Keratinocyte (primary cell): ENCODE results near the gene PMPCB. TPM values are rescaled to one million over a fixed set of nuclear protein-coding genes. Genes with fewer than 3 reads are reported as not detected.

Experiments used
- DNase-seq: peaks from one replicate; pipeline ENCODE4 v3.0.0-alpha.2; 2011; ENCODE audit warnings: low read depth, missing footprints, low spot score
- FAIRE-seq: peaks from 2 replicates; lab custom pipeline; 2011; peaks lifted over from hg19 to GRCh38; lab: Jason Lieb, UNC
- H2AFZ ChIP-seq: 2 replicates; pipeline ENCODE4 v1.6.0; 2012; ENCODE audit warnings: low read length, control low read depth, inconsistent platforms; ENCODE audit not compliant: control insufficient read depth
- H3K27ac ChIP-seq: 2 replicates; pipeline ENCODE4 v1.5.1; 2011; ENCODE audit warnings: low read length; ENCODE audit not compliant: control insufficient read depth, insufficient read depth
- H3K27me3 ChIP-seq: 3 replicates; pipeline ENCODE4 v1.6.0; 2011; ENCODE audit warnings: low read length; ENCODE audit not compliant: control insufficient read depth, insufficient read depth; ENCODE audit errors: extremely low read depth
- H3K36me3 ChIP-seq, 2 experiments: 2 replicates in 1 of 2; 3 replicates in 1 of 2; pipeline ENCODE4 v1.5.1; 2011; ENCODE audit warnings: low read length in 2 of 2, mild to moderate bottlenecking in 1 of 2; ENCODE audit not compliant: control insufficient read depth in 2 of 2, insufficient read depth in 2 of 2; ENCODE audit errors: extremely low read depth in 1 of 2
- H3K4me1 ChIP-seq: 3 replicates; pipeline ENCODE4 v1.5.1; 2011; ENCODE audit warnings: low read length; ENCODE audit not compliant: control insufficient read depth, insufficient read depth; ENCODE audit errors: extremely low read depth
- H3K4me2 ChIP-seq: 3 replicates; pipeline ENCODE4 v1.6.0; 2011; ENCODE audit warnings: low read depth, low read length; ENCODE audit not compliant: control insufficient read depth, insufficient read depth; ENCODE audit errors: extremely low read depth
- H3K4me3 ChIP-seq, 3 experiments: fragments of 200-600 bp in 1 of 3; sonication (generic) in 1 of 3; 2 replicates in 2 of 3; 3 replicates in 1 of 3; pipeline ENCODE4 v1.5.1; 2011 to 2016; ENCODE audit warnings: low read length in 3 of 3, mild to moderate bottlenecking in 3 of 3, control low read depth in 2 of 3, inconsistent platforms in 1 of 3, low read depth in 1 of 3, mixed read lengths in 1 of 3, mixed run types in 1 of 3, moderate library complexity in 1 of 3; ENCODE audit not compliant: control insufficient read depth in 2 of 3, insufficient read depth in 2 of 3; ENCODE audit errors: extremely low read depth in 1 of 3
- H3K79me2 ChIP-seq: 2 replicates; pipeline ENCODE4 v1.6.0; 2012; ENCODE audit warnings: low read length; ENCODE audit not compliant: control insufficient read depth, insufficient read depth
- H3K9ac ChIP-seq: 3 replicates; pipeline ENCODE4 v1.6.0; 2011; ENCODE audit warnings: low read length; ENCODE audit not compliant: control insufficient read depth, insufficient read depth; ENCODE audit errors: extremely low read depth
- H3K9me1 ChIP-seq: 3 replicates; pipeline ENCODE4 v1.6.0; 2011; ENCODE audit warnings: low read length; ENCODE audit not compliant: control insufficient read depth, insufficient read depth; ENCODE audit errors: extremely low read depth
- H3K9me3 ChIP-seq: 2 replicates; pipeline ENCODE4 v1.5.1; 2012; ENCODE audit warnings: low read depth, low read length; ENCODE audit not compliant: control insufficient read depth
- H4K20me1 ChIP-seq: 3 replicates; pipeline ENCODE4 v1.6.0; 2011; ENCODE audit warnings: low read length; ENCODE audit not compliant: control insufficient read depth, insufficient read depth; ENCODE audit errors: extremely low read depth
- EZH2 ChIP-seq: IDR thresholded peaks from one replicate; pipeline ENCODE4 v1.6.1; 2012; ENCODE audit warnings: inconsistent platforms, mild to moderate bottlenecking, low read length, moderate library complexity
- dilution Hi-C: fragments of 300-500 bp; cut with MboI; formaldehyde crosslinking; loops from one replicate; pipeline ENCODE4 v1.7.0; 2020; ENCODE audit warnings: low sequenced_read_pairs; ENCODE audit not compliant: extremely low pct_ligation_motif_present
- polyA plus RNA-seq, 5 experiments: library from polyadenylated mRNA; depleted of rRNA in 3 of 5; stranded (reverse) in 3 of 5; stranded (forward) in 1 of 5; unstranded in 1 of 5; fragments of >200 nt; gene quantifications; 1 replicate in 1 of 5; 2 replicates in 3 of 5; 3 replicates in 1 of 5; pipeline versions ENCODE4 v1.2.1 to v1.2.3, GENCODE V29; 2011 to 2012; ENCODE audit warnings: missing spikeins in 2 of 5, low read depth in 1 of 5, low replicate concordance in 1 of 5
- TF ChIP-seq, protein P1 (sequence below), 3 experiments: IDR thresholded peaks in 1 of 3; conservative IDR thresholded peaks in 1 of 3; optimal IDR thresholded peaks in 1 of 3; 2 replicates in 2 of 3; 3 replicates in 1 of 3; pipeline versions ENCODE3 to v1.5.1; 2011; ENCODE audit warnings: low read length in 3 of 3, mild to moderate bottlenecking in 3 of 3, moderate library complexity in 2 of 3, control low read depth in 1 of 3, inconsistent platforms in 1 of 3; ENCODE audit not compliant: insufficient read depth in 2 of 3; ENCODE audit errors: extremely low read depth in 1 of 3

PMPCB gene
- polyA plus RNA-seq, 1 donor (not counting 4 experiments of a cell fraction or from before 2014, with no cell fraction given), result 79.2 TPM

DNA sequence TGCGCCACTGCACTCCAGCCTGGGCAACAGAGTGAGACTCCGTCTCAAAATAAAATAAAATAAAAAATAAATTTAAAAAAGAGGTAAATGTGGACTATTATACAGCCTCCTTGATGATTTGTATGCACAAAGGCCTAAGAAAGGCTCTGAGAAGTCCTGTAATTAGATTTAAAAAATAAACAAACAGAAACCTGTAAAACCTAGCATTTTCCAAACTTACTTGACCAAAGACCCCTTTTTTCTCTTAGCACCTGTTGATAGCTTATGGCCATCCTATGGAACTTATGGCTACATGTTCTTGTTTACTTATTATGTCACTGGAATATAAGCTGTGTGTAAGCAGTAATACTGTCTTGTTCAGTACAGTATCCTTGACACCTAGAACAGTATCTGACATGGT is 41.6 kb downstream of the PMPCB start:
- H3K27ac ChIP-seq, result no peak overlapping the region
- H3K4me3 ChIP-seq, result no peak overlapping the region
- DNase-seq, result no peak
- no peaks in the 10 kb centered on the region for H3K4me1 ChIP-seq
- peaks cover 18 to 33% of the 10 kb centered on the region in 2 experiments for H3K36me3 ChIP-seq
- H3K4me2 ChIP-seq, result no peak overlapping the region
- no peaks in the 10 kb centered on the region for H3K27me3 ChIP-seq
- peaks cover 73% of the 10 kb centered on the region for H3K79me2 ChIP-seq
- H2AFZ ChIP-seq, result no peak overlapping the region
- no peak overlapping the region for H3K9ac ChIP-seq
- TF ChIP-seq, protein P1, sequence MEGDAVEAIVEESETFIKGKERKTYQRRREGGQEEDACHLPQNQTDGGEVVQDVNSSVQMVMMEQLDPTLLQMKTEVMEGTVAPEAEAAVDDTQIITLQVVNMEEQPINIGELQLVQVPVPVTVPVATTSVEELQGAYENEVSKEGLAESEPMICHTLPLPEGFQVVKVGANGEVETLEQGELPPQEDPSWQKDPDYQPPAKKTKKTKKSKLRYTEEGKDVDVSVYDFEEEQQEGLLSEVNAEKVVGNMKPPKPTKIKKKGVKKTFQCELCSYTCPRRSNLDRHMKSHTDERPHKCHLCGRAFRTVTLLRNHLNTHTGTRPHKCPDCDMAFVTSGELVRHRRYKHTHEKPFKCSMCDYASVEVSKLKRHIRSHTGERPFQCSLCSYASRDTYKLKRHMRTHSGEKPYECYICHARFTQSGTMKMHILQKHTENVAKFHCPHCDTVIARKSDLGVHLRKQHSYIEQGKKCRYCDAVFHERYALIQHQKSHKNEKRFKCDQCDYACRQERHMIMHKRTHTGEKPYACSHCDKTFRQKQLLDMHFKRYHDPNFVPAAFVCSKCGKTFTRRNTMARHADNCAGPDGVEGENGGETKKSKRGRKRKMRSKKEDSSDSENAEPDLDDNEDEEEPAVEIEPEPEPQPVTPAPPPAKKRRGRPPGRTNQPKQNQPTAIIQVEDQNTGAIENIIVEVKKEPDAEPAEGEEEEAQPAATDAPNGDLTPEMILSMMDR (optimal IDR thresholded peaks at IDR 0.05 in 1 of 3, IDR thresholded peaks at IDR 0.05 in 1 of 3, conservative IDR thresholded peaks at IDR 0.05 in 1 of 3; ENCODE audit: extremely low read depth in 1 of 3, insufficient read depth in 2 of 3, low read length in 3 of 3), result no peak
- TF ChIP-seq EZH2, result no peak
- no peaks in the 10 kb centered on the region for H3K9me1 ChIP-seq
- dilution Hi-C loops, result no loop called here
- no peaks in the 10 kb centered on the region for H4K20me1 ChIP-seq
- FAIRE-seq, result no peak
- H3K9me3 ChIP-seq, result no peaks in the 10 kb centered on the region

DNA sequence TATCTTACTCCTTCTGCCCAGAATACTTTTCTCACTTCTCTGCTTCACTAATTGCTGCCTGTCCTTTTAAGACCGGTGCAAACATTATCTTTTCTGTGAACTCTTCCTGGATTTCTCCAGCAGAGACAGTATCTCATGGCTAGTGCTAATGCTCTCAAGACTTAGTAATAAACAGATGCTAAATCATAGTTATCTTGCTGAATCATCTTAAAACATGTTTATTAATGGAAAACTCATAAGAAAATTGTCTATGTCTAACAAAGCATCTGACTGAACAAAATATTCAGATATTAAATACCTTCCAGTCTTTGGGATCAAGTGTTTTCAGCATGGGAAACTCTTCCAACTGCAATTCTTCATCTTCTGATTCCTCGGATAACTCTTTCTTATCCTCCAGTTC is 44.2 kb downstream of the PMPCB start:
- peaks cover 69% of the 10 kb centered on the region for H3K79me2 ChIP-seq
- dilution Hi-C loops, result no loop called here
- no peak for TF ChIP-seq EZH2
- TF ChIP-seq, protein P1 (optimal IDR thresholded peaks at IDR 0.05 in 1 of 3, IDR thresholded peaks at IDR 0.05 in 1 of 3, conservative IDR thresholded peaks at IDR 0.05 in 1 of 3; ENCODE audit: extremely low read depth in 1 of 3, insufficient read depth in 2 of 3, low read length in 3 of 3), result no peak
- H3K36me3 ChIP-seq, result peaks cover 15 to 26% of the 10 kb centered on the region in 2 experiments
- no peaks in the 10 kb centered on the region for H3K9me1 ChIP-seq
- no peak overlapping the region for H3K4me3 ChIP-seq
- H4K20me1 ChIP-seq, result no peaks in the 10 kb centered on the region
- FAIRE-seq (no peak), DNase-seq (no peak)
- no peak overlapping the region for H3K9ac ChIP-seq
- no peak overlapping the region for H3K27ac ChIP-seq
- H3K9me3 ChIP-seq, result no peaks in the 10 kb centered on the region
- no peak overlapping the region for H3K4me2 ChIP-seq
- H3K4me1 ChIP-seq, result peaks cover 3% of the 10 kb centered on the region
- H2AFZ ChIP-seq, result no peak overlapping the region
- H3K27me3 ChIP-seq, result no peaks in the 10 kb centered on the region
